Activated effector memory CD4-positive, alpha-beta T cell treated with Interleukin-2 at 50 U/mL for 16 hours (primary cell): Measurements from ENCODE around the gene MKNK2.

ENCODE experiments used
- DNase-seq: peaks from one replicate; pipeline ENCODE4 v3.0.0-alpha.2; 2020

The MKNK2 gene

DNA sequence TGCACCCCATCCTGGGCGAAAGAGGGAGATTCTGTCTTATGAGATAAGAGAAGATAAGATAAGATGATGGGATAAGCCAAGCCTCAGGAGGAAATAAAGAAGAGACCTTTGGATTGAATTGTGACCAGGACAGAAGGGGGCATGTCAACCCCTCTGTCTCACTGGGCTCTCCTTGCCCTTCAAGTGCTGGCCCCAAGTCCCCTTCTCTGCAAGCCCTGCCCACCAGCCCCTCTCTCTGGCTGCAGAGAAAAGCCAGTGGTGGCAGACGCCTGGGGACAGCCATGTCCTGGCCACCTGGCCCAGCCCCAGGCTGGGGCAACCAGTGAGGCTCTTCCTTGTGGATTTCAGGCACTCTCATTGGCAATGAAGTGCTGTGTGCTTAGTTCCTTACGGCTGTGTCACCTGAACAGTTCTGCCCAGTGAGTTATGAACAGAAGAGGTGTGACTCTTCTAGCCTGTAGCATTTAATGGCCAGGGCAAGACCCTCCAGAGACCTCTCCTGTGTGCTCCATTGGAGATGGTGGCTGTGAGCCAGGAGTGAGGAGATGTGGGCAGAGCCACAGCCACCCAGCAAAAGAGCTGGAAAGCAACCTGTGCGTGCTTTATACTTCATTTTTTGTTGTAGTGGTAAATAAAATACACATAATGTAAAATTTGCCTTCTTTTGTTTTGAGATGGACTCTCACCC, 29.4 kb downstream of the MKNK2 start:
- DNase-seq = no peak

- no peak for DNase-seq
These were observed 32.3 kb downstream of the MKNK2 start for GRCh38 chr19:2018752-2019151.

GRCh38 chr19:2016041-2016807, 34.8 kb downstream of the MKNK2 start:
- DNase-seq = peak; percentile 40

GRCh38 chr19:2015608-2015950, 35.5 kb downstream of the MKNK2 start, which contains the start of gene BTBD2:
Gene BTBD2 (minus strand): TSS chr19:2015714. CDS start chr19:2015703, 11 bp downstream.
- peak; percentile 35 for DNase-seq

GRCh38 chr19:2014731-2015607, 36.1 kb downstream of the MKNK2 start:
- DNase-seq = no peak

GRCh38 chr19:2014131-2014571, 36.9 kb downstream of the MKNK2 start:
- DNase-seq = no peak

DNA sequence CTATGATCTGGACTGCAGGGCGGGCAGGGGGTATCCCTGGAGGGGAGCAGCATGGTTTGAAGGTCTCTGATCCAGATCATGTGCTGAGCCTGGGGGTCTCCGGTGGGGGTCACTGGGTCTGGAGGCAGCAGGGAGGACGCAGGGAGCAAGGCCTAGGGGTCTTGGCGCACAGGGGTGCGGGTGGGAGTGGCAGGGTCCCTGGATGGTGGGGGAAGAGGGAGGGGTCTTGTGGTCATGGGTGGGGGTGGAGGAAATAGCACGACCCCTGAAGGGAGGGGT, 37.4 kb downstream of the MKNK2 start:
- DNase-seq = no peak

DNA sequence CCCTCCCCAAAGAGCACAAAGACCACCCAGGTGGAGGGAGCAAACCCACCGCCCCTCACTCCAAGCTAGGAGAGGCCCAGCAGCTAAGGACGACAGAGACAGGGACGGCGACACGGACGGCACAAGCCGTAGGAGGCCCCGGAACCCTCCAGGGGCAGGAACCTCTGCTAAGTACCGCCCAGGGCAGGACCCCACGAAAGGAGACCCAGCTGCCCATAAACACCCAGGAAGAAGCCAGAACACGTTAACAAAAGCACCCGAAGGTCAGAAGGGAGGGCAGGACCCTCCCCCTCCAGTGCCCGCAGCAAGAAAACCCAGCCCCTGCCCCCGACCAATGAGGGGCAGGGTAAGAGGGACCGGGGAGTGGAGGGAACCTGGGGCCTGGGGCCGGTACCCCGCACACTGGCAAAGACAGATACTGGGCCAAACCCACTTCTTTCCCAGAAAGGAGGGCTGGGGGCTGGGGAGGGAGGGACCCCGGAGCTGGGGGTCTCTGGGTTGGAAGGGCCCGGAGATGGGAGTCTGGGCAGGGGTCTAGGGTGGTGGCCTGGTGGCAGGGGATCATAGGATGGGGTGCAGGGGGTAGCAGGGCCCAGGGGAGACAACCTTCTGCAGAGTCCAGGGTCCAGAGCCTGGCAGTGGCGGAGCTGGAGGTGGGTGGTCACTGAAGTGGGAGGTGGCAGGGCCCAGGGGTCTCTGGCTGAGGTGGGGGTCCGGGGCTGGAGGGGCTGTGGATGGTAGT, 37.9 kb downstream of the MKNK2 start:
- no peak for DNase-seq

GRCh38 chr19:2011169-2011568, 39.9 kb downstream of the MKNK2 start:
- no peak for DNase-seq

- no peak for DNase-seq
These were observed 40.8 kb downstream of the MKNK2 start for GRCh38 chr19:2010135-2010668.

- no peak for DNase-seq
These were observed 47.2 kb downstream of the MKNK2 start for GRCh38 chr19:2003874-2004273.

- no peak for DNase-seq
These were observed 51.1 kb downstream of the MKNK2 start for GRCh38 chr19:1999856-2000515.

DNA sequence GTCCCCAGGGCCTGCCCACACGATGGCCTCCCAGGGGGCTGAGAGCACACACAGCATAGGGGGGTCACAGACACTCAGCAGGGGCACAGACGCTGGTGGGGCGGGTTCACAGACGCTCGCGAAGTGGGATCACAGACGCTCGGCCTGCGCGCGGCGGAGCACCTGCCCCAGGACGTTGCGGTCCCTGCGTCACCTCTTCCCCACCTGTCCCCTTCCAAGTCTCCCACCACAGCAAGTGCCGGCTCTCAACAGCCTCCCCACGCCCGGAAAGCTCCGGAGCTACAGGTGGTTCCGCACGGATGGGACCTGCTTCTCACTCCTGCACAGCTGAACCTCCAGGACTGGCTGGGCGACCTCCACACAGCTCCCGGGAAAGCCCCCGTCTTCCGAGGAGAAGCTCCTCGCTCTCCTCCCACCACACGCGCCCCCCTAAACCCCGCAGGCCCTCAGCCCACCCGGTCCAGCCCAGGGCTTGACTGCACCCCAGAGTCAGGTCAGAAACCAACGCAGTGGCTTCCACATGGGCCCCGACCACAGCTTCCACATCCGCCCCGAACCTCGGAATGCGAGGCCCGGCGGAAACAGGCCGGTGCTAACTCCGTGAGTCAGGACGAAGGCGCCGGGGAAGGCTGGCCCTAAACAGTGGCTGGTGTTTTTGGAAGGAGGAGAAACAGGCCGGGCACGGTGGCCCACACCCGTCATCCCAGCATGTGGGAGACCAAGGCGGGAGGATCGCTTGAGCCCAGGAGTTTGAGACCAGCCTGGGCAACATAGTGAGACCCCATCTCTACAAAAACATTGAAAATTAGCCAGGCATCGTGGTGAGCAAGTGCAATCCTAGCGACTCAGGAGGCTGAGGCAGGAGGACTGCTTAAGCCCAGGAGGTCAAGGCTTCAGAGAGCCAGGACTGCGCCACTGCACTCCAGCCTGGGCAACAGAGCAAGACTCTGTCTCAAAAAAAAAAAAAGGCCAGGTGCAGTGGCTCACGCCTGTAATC, 52.0 kb downstream of the MKNK2 start:
- no peak for DNase-seq

DNA sequence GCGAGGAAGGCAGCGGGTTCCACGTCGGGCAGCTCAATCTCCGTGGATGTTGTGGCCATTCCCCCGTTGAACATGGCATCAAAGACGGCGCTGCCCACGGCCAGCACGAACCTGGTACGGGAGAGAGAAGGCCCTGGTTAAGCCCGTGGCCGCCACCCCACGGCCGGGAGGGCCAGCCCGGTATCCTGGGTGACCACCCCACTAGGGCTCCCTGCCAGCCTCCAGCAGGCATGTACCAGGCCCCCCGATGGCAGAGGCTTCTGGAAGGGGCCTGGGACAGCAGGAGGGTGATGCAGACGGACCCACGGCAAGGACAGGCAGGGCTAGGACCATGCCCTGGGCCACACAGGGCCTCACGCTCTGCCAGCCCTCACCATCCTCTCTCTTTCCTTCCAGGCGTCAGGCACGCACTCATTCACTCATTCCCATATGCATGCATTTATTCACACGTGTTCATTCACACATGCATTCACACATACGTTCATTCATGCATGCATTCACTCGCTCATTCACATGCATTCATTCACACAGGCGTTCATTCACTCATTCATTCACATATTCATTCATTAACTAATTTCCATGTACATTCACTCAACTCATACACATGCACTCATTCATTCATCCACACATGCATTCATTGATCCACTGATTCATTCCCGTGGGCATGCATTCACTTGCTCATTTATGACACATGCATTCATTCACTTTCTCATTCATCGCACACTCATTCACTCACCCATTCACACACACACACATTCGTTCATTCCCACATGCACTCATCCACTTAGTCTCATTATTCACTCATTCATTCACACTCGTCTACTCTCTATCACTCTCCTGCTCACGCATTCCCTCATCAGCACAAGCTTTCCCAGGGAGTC, 53.5 kb downstream of the MKNK2 start:
- DNase-seq = no peak

- no peak for DNase-seq
These were observed 58.2 kb downstream of the MKNK2 start for GRCh38 chr19:1992759-1993260.

DNA sequence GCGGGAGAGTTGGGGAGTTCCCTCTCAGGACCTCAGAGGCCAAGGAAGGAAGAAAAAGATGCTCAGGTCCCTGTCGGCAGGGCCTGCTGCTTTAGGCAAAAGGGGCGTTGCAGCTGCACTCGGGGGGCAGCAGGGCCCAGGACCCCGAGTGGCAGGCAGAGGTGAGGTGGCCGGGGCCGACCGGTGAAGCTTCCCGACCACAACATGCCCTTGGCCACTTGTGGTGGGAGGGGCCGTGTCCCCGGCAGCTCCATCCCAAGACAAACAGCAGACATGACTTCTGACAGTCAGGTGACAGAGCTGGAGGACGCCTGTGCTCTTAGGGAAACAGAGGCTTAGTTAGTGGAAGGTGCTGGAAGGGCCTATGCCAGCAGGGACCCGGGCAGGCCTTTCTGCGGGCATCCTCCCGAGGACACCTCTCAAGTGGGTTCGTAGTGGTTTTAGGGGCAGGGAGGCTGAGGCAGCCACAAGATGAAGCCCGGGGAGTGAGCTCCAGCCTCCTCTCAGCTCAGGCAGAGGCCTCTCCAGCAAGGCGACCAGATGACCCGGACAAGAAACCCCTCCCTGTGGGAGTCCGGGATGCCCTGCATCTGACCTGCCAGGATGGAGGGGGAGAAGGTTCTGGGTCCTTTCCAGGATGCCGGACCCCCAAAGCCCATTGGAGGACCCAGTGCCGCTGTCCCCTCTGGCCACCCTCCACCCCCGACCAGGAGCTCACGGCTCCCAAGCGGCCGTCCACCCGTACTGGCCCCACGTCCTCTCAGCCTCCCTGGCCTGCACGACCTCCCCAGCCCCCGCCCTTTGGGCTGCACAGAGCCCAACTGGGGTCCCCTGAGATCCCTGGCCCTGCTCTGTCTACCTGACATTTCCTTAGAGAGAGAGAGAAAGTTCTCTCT, 59.8 kb downstream of the MKNK2 start:
- no peak for DNase-seq

GRCh38 chr19:1990230-1991017, 60.6 kb downstream of the MKNK2 start:
- DNase-seq = no peak
